SJSA1 (cell line): ENCODE data around the gene USP34. TPM values are rescaled to one million over a fixed set of nuclear protein-coding genes. Genes with fewer than 3 reads are reported as not detected.

Source experiments
- DNase-seq, 2 experiments: peaks; one replicate each; pipeline ENCODE4 v3.0.0-alpha.2; 2015 to 2020; ENCODE audit warnings: low spot score in 2 of 2, low read depth in 1 of 2
- H3K27ac ChIP-seq: fragments of 250-450 bp; sonication (Bioruptor Pico); 2 replicates; pipeline ENCODE4 v1.5.1; 2020; ENCODE audit warnings: mild to moderate bottlenecking, moderate library complexity
- H3K27me3 ChIP-seq: fragments of 250-450 bp; sonication (Bioruptor Pico); replicated peaks from 2 replicates; pipeline ENCODE4 v1.5.1; 2020; ENCODE audit warnings: mild to moderate bottlenecking, moderate library complexity
- H3K36me3 ChIP-seq: fragments of 250-450 bp; sonication (Bioruptor Pico); 2 replicates; pipeline ENCODE4 v1.5.1; 2020; ENCODE audit warnings: mild to moderate bottlenecking
- H3K4me1 ChIP-seq: fragments of 250-450 bp; sonication (Bioruptor Pico); replicated peaks from 2 replicates; pipeline ENCODE4 v1.6.1; 2021; ENCODE audit warnings: mild to moderate bottlenecking
- H3K4me3 ChIP-seq: fragments of 250-450 bp; sonication (Bioruptor Pico); 2 replicates; pipeline ENCODE4 v1.5.1; 2020; ENCODE audit warnings: mild to moderate bottlenecking
- H3K9me3 ChIP-seq: fragments of 250-450 bp; sonication (Bioruptor Pico); replicated peaks from 2 replicates; pipeline ENCODE4 v1.5.1; 2020; ENCODE audit warnings: mild to moderate bottlenecking
- total RNA-seq: library from RNA; depleted of rRNA; stranded (reverse); fragments of >200 nt; shearing (Covaris generic); gene quantifications from 2 replicates; pipeline ENCODE4 v1.2.3, GENCODE V29; 2014

The USP34 gene
- total RNA-seq, 1 experiment from 2014 or later, result 59.1 TPM

- Histone ChIP-seq H3K4me3 (no peak overlapping the region), H3K9me3 (no peaks in the 10 kb centered on the region), H3K27ac (no peak overlapping the region), H3K36me3 (peaks cover 27% of the 10 kb centered on the region), H3K27me3 (no peaks in the 10 kb centered on the region), H3K4me1 (no peaks in the 10 kb centered on the region)
- DNase-seq, result peak in 1 of 2 experiments; percentile 31
Observed at GRCh38 chr2:61328707-61329251, 142.1 kb downstream of the USP34 start.

- H3K27me3 ChIP-seq, result no peaks in the 10 kb centered on the region
- H3K4me1 ChIP-seq, result no peaks in the 10 kb centered on the region
- H3K36me3 ChIP-seq, result peaks cover 21% of the 10 kb centered on the region
- no peaks in the 10 kb centered on the region for H3K9me3 ChIP-seq
- no peak for DNase-seq
- H3K4me3 ChIP-seq, result no peak overlapping the region
- no peak overlapping the region for H3K27ac ChIP-seq
Observed at GRCh38 chr2:61327173-61327572, 143.7 kb downstream of the USP34 start.

- Histone ChIP-seq H3K4me1 (no peaks in the 10 kb centered on the region), H3K9me3 (no peaks in the 10 kb centered on the region), H3K36me3 (peaks cover 21% of the 10 kb centered on the region), H3K4me3 (no peak overlapping the region), H3K27ac (no peak overlapping the region), H3K27me3 (no peaks in the 10 kb centered on the region)
- DNase-seq, result no peak
Observed at GRCh38 chr2:61326423-61326822, 144.5 kb downstream of the USP34 start.

DNA sequence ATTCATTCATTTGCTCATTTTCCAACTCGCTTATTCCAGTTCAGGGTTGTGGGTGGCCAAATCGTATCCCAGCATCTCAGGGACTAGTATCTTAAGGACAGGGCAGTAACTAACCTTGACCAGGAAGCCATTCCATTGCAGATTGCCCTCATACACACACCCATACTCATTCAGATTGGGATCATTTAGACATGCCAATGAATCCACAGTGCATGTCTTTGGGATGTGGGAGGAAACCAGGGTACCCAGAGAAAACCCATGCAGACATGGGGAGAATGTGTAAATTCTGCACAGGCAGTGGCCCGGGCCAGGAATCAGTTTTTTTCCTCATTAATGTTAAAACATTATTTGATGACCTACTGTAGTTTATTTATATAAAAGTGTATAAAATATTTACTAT is 150.7 kb downstream of the USP34 start:
- H3K27me3 ChIP-seq, result no peaks in the 10 kb centered on the region
- no peaks in the 10 kb centered on the region for H3K9me3 ChIP-seq
- DNase-seq, result no peak
- no peak overlapping the region for H3K4me3 ChIP-seq
- H3K4me1 ChIP-seq, result no peaks in the 10 kb centered on the region
- H3K36me3 ChIP-seq, result peaks cover 18% of the 10 kb centered on the region
- H3K27ac ChIP-seq, result no peak overlapping the region

DNA sequence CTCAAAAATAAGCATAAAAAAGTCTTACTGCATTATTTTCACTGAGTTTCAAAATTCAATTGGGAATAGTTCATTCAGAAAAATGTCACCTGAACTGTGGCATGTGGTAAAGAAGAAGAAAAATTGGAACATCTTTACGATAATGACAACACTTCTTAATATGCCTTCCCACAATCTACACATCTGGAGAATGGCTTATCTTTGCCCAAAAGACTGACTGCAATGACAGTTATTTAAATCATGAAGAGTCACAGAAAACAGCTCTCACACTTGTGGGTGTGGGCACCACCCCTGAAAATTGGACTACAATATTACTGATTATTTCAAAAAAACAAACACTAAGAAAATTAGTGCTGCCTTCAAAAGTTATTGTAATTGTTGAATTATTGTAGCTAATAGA is 152.3 kb downstream of the USP34 start:
- no peak for DNase-seq
- no peaks in the 10 kb centered on the region for H3K27me3 ChIP-seq
- no peak overlapping the region for H3K4me3 ChIP-seq
- no peak overlapping the region for H3K27ac ChIP-seq
- H3K4me1 ChIP-seq, result no peaks in the 10 kb centered on the region
- H3K36me3 ChIP-seq, result peaks cover 21% of the 10 kb centered on the region
- no peaks in the 10 kb centered on the region for H3K9me3 ChIP-seq

GRCh38 chr2:61295981-61296380 is 174.9 kb downstream of the USP34 start:
- H3K27me3 ChIP-seq, result no peaks in the 10 kb centered on the region

GRCh38 chr2:61291851-61292575 is 178.9 kb downstream of the USP34 start:
- H3K27me3 ChIP-seq, result no peaks in the 10 kb centered on the region
- peaks cover 24% of the 10 kb centered on the region for H3K36me3 ChIP-seq
- H3K9me3 ChIP-seq, result no peaks in the 10 kb centered on the region
- peaks cover 5% of the 10 kb centered on the region for H3K4me1 ChIP-seq
- H3K27ac ChIP-seq, result no peak overlapping the region
- DNase-seq, result no peak
- H3K4me3 ChIP-seq, result no peak overlapping the region

More at GRCh38 chr2:61295981-61296380, 174.9 kb downstream of the USP34 start:
- no peak overlapping the region for H3K27ac ChIP-seq
- DNase-seq, result no peak
- H3K4me3 ChIP-seq, result no peak overlapping the region
- H3K4me1 ChIP-seq, result peaks cover 5% of the 10 kb centered on the region
- peaks cover 28% of the 10 kb centered on the region for H3K36me3 ChIP-seq
- no peaks in the 10 kb centered on the region for H3K9me3 ChIP-seq

GRCh38 chr2:61288070-61288841 is 182.6 kb downstream of the USP34 start:
- Histone ChIP-seq H3K36me3 (peaks cover 15% of the 10 kb centered on the region), H3K27me3 (no peaks in the 10 kb centered on the region), H3K4me3 (no peak overlapping the region), H3K4me1 (peaks cover 5% of the 10 kb centered on the region), H3K27ac (no peak overlapping the region), H3K9me3 (no peaks in the 10 kb centered on the region)
- DNase-seq, result no peak

GRCh38 chr2:61287254-61287653 is 183.6 kb downstream of the USP34 start:
- Histone ChIP-seq H3K4me1 (peaks cover 2% of the 10 kb centered on the region), H3K27ac (no peak overlapping the region), H3K27me3 (no peaks in the 10 kb centered on the region), H3K4me3 (no peak overlapping the region), H3K36me3 (peaks cover 20% of the 10 kb centered on the region), H3K9me3 (no peaks in the 10 kb centered on the region)
- DNase-seq, result no peak

- no peaks in the 10 kb centered on the region for H3K9me3 ChIP-seq
- no peaks in the 10 kb centered on the region for H3K4me1 ChIP-seq
- peaks cover 37% of the 10 kb centered on the region for H3K36me3 ChIP-seq
- DNase-seq, result no peak
- no peaks in the 10 kb centered on the region for H3K27me3 ChIP-seq
- no peak overlapping the region for H3K27ac ChIP-seq
- H3K4me3 ChIP-seq, result no peak overlapping the region
Observed at GRCh38 chr2:61283443-61284160, 187.3 kb downstream of the USP34 start.

GRCh38 chr2:61282104-61282590 is 188.7 kb downstream of the USP34 start:
- H3K4me3 ChIP-seq, result no peak overlapping the region
- H3K9me3 ChIP-seq, result no peaks in the 10 kb centered on the region
- no peak for DNase-seq
- no peaks in the 10 kb centered on the region for H3K4me1 ChIP-seq
- H3K27me3 ChIP-seq, result no peaks in the 10 kb centered on the region
- peaks cover 47% of the 10 kb centered on the region for H3K36me3 ChIP-seq
- no peak overlapping the region for H3K27ac ChIP-seq

DNA sequence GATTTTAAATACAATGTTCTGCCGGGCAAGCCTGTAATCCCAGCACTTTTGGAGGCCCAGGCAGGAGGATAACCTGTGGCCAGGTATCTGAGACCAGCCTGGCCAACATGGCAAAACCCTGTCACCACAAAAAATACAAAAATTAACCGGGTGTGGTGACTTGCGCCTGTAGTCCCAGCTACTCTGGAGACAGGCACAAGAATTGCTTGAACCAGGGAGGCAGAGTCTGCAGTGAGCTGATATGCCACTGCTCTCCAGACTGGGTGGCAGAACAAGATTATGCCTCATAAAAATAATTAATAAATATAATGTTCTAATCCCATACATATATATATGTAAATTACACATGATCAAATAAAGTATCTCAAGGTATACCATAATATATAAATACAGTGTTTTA is 189.6 kb downstream of the USP34 start:
- H3K9me3 ChIP-seq, result no peaks in the 10 kb centered on the region
- H3K27me3 ChIP-seq, result no peaks in the 10 kb centered on the region
- no peak for DNase-seq
- H3K4me3 ChIP-seq, result no peak overlapping the region
- no peaks in the 10 kb centered on the region for H3K4me1 ChIP-seq
- no peak overlapping the region for H3K27ac ChIP-seq
- peaks cover 51% of the 10 kb centered on the region for H3K36me3 ChIP-seq

GRCh38 chr2:61277756-61278155 is 193.1 kb downstream of the USP34 start:
- H3K36me3 ChIP-seq, result peaks cover 51% of the 10 kb centered on the region
- no peaks in the 10 kb centered on the region for H3K9me3 ChIP-seq

More at GRCh38 chr2:61277756-61278155, 193.1 kb downstream of the USP34 start:
- 0 out of 2 replicates have a peak, but pooled peaks cover 8% of the 10 kb centered on the region for H3K4me1 ChIP-seq
- H3K27ac ChIP-seq, result no peak overlapping the region
- no peak for DNase-seq
- H3K27me3 ChIP-seq, result no peaks in the 10 kb centered on the region
- no peak overlapping the region for H3K4me3 ChIP-seq
